Measurements from ENCODE around the gene WTAP.
"Not testable (repeated sequence)": the region's sequence is repeated elsewhere in the genome, so short reads cannot be mapped to it uniquely, and the experiment has no call there.

Gene WTAP

DNA sequence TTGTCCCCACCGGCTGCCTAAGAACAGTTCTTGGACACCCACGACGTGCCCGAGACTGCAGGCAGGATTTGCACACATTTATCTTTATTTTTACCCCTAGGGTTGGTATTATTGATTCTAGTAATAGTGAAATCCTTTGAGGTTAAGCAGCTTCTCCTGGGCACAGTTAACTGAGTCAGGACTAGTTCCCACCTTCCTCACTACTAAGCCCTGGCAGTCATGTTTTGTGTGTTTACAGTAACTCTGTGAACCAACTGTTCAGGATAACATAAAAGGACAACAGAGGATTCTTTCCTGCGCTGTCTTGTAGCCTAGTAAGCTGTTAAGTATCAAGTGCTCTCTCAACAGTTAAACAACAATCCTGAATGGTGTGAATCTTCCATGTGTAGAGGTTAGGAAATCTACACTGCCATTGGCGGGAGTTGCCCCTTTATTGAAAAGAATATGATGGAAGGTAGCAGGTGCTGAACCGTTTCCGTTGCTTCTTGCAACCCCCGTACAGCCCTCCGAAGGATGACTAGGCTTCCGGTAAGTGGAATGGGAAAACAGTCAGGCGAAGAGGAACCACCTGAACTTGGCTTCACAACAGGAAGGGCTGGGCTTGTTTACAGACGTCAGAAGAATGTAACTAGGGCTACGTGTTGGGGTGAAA lies 33.3 kb upstream of the WTAP start:
- no peak for DNase-seq

DNA sequence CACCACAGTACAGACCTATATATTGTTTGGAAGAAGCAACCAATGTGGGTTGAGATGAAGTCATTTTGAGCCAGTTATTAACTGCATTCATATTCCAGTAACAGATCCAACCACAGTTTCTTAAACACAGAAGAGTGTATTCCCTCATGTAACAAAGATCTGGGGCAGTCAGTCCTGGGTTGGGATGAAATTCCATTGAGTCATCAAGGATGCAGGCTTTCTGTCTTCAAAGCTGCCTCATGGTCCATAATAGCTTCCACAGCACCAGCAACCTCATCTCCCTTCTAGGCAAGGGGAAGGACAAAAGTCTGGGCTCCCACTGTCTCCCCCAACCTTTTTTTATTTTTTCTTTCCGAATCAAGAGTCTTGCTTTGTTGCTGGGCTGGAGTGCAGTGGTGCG lies 31.3 kb upstream of the WTAP start:
- DNase-seq, result no peak

DNA sequence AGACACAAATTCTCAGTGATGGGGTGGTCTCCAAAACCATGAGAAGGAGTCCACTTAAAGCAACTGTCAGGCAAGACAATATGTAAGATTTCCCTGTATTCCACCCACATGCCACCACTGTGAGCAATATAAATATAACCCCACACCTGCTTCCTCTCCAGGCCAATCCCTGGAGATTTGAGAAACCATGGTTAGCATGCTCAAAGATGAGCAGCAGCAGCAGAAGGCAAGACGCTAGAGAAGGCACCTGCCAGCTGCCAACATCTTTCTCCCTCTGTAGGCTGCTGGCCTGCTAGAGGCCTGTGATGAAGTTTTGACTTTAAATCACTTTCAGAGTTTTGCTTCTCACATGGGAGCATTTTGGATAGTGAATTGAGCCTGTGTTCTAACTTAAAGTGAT lies 26.3 kb upstream of the WTAP start:
- no peak for DNase-seq

DNA sequence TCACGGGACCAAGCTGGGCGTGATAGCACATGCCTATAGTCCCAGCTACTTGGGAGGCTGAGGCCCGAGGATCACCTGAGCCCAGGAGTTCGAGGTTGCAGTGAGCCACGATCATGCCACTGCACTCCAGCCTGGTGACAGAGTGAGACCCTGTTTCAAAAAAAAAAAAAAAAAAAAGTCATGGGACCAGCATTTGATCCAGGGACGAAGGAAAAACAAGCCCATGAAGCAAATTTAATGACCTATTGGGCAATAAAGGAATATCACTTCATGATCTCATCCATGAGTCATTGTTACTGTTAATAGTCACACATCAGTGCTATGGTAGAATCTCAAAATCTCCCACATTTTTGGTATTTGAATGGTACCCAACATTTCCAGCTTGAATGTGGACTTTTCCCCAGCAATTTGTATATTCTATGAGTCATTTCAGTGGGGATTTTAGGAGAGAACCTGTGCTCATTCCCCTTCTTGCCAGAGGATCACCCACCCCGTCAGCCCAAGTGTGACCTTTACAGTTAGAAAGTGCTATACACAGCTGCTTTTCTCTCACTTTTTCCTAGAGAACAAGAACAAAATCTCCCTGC lies 25.8 kb upstream of the WTAP start:
- DNase-seq, result no peak

DNA sequence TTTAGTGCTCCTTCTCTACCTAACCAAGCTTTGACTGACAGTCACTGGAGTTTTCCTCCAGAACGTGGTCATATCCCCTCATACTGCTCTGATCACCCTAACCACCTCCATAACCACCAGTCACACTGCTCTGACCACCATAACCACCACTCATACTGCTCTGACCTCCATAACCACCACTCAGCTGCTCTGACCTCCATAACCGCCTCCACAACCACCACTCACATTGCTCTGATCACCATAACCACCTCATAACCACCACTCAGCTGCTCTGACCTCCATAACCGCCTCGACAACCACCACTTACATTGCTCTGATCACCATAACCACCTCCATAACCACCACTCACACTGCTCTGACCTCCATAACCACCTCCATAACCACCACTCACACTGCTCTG lies 16.7 kb upstream of the WTAP start:
- DNase-seq, result not testable (repeated sequence)

DNA sequence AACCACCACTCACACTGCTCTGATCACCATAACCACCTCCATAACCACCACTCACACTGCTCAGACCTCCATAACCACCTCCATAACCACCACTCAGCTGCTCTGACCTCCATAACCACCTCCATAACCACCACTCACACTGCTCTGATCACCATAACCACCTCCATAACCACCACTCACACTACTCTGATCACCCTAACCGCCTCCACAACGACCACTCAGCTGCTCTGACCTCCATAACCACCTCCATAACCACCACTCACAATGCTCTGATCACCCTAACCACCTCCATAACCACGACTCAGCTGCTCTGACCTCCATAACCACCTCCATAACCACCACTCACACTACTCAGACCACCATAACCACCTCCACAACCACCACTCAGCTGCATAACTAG lies 14.9 kb upstream of the WTAP start:
- DNase-seq, result not testable (repeated sequence)

DNA sequence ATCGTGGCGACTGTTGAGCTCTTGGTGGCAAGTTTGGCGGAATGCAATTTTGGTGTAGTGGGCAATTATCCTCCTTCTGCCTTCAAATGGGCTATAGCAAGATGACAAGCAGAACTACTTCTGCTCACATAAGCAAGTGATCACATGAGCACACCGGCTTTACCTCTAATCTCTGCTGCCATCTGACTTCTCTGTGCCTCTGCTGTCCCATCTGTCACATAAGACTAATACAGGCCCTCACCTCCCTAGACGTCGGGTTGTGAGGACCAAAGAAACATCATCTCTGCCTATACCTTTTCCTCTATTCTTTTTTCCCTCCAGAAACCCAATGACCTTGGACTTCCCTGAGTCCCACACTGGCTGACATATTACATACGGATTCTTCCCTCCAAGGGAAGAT lies 13.3 kb upstream of the WTAP start:
- DNase-seq, result no peak

DNA sequence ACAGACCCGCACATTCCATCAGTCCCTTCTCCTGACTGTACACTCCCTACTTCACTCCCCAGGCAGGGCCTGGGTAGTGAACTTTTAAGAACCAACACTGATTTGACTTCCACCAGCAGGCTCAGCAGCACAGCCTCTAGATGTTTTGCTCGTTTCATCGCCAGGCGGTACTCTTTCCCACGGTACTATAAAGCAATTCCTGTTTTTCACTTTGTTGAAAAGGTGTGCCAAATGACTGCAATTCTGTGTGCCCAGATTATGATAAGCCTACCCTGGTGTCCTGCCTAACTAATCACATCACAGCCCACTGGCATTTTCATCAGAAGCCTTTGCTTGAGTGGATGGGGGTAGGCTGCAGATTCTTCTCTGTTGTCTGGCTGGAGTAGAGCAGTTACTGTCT lies 12.9 kb upstream of the WTAP start:
- no peak for DNase-seq

DNA sequence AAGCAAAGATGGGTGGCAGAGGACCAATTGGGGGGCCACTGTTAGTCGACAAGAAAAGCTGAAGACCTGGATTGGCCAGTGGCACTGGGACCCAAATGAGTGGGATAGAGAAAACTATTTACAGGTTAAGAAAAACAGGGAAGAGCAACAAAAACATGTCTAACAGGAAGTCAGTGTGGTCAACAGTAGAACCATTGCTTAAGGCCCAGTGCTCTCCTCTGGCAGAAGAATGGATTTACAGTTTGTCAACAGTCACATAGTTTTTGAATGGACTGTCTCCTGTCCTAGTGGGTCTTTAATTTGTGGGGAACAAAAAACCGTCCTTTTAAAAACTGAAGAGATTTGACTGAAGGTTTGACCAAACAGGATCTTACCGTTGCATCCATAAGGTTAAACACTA lies 12.1 kb upstream of the WTAP start:
- no peak for DNase-seq

DNA sequence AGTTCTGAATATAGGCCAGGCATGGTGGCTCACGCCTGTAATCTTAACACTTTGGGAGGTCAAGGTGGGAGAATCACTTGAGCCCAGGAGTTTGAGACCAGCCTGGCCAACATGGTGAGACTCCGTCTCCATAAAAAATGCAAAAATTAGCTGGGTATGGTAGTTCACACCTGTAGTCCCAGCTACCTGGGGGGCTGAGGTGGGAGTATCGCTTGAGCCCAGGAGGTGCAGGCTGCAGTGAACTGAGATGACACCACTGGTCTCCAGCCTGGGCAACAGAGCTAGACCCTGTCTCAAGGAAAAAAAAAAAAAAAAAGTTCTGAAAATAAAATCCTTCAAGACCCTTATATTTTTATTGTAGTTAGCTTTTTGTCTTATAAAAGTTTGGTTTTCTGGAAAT lies 11.7 kb upstream of the WTAP start:
- DNase-seq, result no peak

DNA sequence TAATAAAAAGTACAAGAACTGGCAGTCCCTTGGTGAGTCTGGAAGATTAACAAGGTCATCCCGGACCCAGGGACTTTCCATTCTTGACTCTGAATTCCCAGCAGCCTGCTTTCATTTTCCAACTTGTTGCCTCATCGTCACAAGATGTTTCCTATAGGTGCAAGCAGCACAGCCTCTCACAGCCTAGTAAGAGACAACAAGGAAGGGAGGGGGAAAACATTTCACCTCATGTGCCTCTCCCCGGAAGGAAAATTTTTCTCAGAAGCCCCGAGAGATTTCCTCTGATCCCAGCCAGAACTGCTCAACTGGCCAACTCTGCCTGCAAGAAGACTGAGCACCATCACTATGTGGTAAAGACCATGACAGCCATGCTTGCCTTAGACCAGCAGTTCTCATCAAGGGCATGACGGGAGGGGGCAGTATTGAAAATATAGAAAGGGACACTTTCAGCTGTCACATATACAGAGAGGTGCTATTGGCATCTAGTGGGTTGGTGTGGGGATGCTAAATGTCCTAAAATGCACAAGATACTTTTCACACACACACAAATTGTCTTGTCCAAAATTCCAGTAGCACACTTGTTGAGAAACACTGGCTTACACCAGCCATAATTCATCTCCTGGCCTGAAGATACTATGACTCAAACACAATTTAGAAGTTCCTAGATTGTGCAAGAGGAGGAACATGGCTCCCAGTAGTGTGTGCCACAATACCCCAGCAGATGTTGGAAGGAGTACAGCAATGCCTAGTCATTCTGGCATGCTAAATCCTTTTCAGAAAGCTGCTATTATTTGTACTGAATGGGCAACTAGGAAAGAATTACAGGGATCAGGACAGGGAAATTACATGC lies 10.8 kb upstream of the WTAP start:
- no peak for DNase-seq

DNA sequence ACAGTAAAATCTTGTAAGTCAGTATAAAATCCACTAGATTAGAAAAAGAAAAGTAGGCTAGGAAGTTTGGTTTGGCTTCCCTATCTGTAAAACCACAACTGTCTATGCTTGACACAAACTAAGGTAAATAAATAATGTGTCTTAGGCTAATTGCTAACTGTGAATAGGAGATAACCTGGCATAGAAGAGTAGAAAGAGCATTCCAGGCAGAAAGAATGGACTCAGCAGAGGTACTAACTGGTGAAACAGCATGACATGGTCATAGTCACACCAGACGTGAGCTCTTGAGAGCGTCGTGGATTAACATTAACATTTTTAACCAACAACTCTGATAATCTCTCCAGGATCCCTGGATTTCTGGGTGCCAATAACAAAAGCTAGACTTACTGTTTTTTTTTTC lies 8.7 kb upstream of the WTAP start:
- DNase-seq, result no peak

DNA sequence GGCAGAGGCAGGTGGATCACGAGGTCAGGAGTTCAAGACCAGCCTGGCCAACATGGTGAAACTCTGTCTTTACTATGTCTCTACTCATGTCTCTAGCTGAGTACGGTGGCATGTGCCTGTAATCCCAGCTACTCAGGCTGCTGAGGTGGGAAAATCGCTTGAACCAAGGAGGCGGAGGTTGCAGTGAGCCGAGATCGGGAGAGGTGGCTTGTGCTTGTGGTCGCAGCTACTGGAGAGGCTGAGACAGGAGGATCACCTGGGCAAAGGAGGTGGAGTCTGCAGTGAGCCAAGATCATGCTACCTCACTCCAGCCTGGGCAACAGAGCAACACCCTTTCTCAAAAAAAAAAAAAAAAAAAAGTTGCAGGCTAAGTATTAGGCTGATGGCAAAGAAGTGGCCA lies 8.0 kb upstream of the WTAP start:
- no peak for DNase-seq

DNA sequence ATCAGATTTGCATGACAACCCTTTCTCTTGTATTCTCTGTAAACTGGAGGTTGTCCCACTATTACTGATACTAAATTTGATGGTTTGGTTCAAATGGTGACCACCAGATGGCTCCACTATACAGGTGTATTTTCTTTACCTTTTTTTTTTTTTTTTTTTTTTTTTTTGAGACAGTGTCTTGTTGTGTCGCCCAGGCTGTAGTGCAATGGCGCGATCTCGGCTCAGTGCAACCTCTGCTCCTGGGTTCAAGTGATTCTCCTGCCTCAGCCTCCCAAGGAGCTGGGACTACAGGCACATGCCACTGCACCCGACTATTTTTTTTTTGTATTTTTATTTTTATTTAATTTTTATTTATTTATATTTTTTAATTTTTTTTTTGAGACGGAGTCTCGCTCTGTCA lies 6.6 kb upstream of the WTAP start:
- DNase-seq, result peak; percentile 39 to 54

DNA sequence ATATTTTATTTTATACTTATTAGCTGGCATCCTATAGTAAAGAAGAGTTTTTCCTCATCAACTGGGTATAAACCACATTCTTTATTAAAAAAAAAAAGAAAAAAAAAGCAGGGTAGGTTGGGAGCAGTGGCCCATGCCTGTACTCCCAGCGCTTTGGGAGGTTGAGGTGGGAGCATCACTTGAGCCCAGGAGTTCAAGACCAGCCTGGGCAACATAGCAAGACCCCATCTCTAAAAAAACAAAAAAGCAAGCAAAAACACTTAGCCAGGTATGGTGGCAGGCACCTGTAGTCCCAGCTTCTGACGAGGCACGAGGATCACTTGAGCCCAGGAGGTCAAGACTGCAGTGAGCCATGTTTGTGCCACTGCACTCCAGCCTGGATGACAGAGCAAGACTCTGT lies 5.3 kb upstream of the WTAP start:
- DNase-seq, result not testable (repeated sequence)

DNA sequence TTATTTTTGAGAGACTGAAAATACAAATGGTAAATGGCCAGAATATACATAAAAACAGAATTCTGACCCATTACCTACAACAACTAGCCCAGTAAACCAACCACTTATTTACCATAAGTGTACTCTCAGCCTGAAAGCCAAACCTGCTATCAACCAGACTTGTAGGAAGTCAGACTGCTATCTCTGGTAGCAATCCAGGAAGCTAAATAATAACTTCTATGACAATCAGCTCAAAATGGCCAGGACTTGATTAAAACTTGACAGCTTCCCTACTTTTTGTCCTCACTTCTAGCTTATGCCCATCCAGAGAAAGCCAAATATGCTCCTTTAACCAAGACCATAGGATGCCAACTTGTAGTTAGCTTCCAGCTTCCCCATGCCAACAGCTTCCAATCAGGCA lies 4.7 kb upstream of the WTAP start:
- DNase-seq, result no peak

DNA sequence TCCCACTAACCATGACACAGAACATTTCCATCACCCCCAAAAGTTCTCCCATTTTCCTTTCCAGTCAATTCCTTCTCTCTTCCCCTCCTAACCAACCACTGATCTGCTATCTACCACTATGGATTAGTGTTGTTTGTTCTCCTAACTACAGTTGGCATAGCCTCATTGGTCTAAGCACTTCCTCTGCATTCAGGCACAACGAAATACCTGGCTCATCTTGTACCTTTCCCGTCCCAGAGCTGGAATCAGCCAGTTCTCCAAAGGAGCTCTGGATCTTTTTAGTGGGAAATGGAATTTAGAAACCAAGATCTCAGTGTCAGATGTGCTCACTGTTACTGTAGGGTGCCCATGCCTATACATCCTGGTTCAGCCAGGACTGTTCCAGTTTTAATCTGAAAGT lies 4.0 kb upstream of the WTAP start:
- DNase-seq, result no peak

DNA sequence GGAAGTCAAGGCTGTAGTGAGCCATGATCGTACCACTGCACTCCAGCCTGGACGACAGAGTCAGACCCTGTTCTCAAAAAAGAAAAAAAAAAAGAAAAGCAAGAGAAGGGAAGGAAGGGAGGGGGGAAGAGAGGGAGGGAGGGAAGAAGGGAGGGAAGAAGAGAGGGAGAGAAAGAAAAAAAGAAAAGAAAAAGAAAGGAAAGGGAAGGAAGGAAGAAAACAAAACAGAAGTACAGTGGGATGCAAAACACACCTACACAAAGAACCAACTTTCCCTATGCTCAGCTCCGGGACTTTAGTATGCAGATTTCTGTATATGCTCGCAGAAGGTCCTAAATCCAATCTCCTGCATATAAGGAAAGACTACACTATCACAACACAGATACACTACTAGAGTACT lies 2.5 kb upstream of the WTAP start:
- DNase-seq, result no peak

DNA sequence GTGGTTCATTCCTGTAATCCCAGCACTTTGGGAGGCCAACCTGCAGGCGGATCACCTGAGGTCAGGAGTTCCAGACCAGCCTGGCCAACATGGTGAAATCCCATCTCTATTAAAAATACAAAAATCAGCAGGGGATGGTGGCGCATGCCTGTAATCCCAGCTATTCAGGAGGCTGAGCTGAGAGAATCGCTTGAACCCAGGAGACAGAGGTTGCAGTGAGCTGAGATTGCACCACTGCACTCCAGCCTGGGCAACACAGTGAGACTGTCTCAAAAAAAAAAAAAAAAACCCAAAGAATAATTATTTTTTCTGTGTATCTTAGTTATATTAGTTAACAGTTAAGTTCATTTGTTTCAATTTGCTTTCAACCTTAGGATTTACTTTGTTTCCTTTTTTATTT lies 2.1 kb upstream of the WTAP start:
- not testable (repeated sequence) for DNase-seq

DNA sequence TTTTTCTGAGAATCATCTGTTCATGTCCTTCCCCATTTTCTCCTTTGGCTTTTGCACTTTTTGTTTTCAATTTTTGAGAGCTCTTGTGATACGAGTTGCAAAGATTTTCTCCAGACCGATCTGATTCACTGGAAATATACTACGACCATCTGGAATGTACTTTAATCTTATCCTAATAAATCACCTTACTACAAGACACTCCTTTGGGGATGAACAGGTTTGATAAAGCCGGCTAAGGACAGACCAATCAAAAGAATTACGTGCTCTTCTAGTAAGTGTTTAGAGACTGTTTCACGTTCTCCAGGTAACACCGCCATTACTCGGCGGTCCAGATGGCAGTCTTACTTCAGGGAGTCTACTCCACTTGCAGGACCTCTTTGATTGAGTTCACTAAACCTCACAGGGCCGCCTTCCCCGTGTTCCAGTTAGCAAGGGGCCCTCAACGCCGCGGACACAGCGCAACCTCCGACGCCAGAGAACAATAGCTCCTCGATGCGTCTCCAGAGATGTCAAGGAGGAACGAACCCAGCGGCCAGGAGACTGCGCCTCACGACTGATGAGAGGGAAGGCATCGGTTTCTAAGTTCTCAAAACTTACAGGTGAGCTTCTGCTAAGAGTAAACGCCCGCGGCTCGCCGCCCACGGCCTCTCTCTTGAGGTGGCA lies 920 bp upstream of the WTAP start:
- no peak for DNase-seq

DNA sequence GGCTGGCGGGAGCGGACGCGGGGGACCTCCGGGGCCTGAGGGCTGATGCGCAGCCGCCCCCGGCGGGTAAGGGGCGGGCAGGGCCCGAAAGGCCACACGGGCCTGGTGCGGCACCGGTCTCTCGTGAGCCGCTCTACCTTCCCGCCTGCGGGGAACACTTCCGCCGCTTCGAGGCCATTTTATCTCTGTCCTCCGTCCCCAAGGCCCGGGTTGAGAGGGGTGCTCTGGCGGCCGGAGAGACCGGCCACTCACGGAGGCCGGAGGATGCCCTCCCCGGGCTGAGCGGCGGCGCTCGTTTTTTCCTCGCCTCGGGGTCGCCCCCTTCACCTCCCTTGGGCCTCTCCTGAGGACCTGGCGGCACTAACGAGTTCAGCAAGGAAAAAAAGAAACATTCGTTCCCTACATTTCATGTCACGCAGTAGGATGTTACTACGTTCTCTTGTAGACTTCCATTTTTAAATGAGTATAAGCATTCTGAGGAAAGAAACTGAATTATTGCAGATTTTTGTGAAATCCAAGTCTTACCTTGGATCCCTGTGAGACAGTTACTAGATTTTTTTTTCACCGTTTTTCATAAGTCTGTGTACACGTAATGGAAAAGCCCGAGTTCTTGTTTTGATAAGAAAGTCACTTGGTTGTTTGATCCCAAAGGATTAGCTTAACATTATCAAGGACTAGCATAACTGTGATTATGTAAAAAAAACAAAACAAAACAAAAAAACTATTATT lies 575 bp downstream of the WTAP start:
- DNase-seq, result no peak

DNA sequence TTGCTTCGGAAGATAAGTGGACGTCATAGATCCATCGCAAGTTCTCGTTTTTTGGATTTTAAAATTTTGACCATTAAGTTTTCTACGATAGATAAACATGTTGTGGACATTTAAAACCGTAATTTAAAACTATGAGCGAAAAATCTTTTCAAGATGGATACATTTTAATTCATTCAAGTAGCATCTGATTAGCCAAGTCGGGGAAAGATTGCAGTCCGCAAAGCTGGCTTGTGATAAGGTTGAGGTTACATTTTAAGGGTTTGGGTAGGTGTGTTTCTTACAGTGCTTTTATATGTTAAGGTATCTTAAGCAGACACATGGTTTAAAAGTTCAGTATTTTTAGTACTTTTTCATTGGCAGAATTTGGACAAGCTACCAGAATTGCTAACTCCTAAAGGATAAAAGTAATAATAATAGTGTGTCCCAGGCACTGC lies 1.2 kb downstream of the WTAP start:
- no peak for DNase-seq
